A549 treated with AZD9567 at 1 μM for 4 hours (cell line): ENCODE results near the gene UGT1A3. TPM values are rescaled to one million over a fixed set of nuclear protein-coding genes. Genes with fewer than 3 reads are reported as not detected.

Experiments used
- total RNA-seq: library from RNA; stranded (reverse); fragments of 200-300 nt; extraction: Qiagen RNA extraction; gene quantifications from 5 replicates; pipeline ENCODE4 v1.2.3, GENCODE V29; 2022; ENCODE audit not compliant: insufficient read depth

UGT1A3 gene
- 0.06 to 0.13 TPM (median 0.08 TPM) in 3 of 5 replicates, not detected in the others for total RNA-seq

GRCh38 chr2:233728723-233729301 lies at the start of gene UGT1A3:
Gene UGT1A3 (plus strand): TSS chr2:233729042. CDS start chr2:233729127, 85 bp downstream.

GRCh38 chr2:233681521-233682099 lies 47.2 kb upstream of the UGT1A3 start, which contains the start of gene UGT1A7:
Gene UGT1A7 (plus strand): TSS chr2:233681901. CDS start chr2:233681938, 37 bp downstream.

GRCh38 chr2:233692648-233693047 lies 36.2 kb upstream of the UGT1A3 start, which contains the start of gene UGT1A6:
Gene UGT1A6 (plus strand): TSS chr2:233692890. CDS start chr2:233693005, 115 bp downstream.

GRCh38 chr2:233712611-233713261 lies 16.1 kb upstream of the UGT1A3 start, which contains the start of gene UGT1A5:
Gene UGT1A5 (plus strand): TSS chr2:233712907. CDS start chr2:233712992, 85 bp downstream.

GRCh38 chr2:233718552-233718951 lies 10.3 kb upstream of the UGT1A3 start, which contains the start of gene UGT1A4:
Gene UGT1A4 (plus strand): TSS chr2:233718736. CDS start chr2:233718821, 85 bp downstream.

GRCh38 chr2:233760043-233760442 lies 31.2 kb downstream of the UGT1A3 start, which contains the start of gene UGT1A1:
Gene UGT1A1 (plus strand): TSS chr2:233760270. CDS start chr2:233760288, 18 bp downstream.

GRCh38 chr2:233778030-233778429 lies 49.2 kb downstream of the UGT1A3 start, which contains the start of gene MROH2A:
Gene MROH2A (plus strand): TSS chr2:233778330. CDS start chr2:233779359, 1,029 bp downstream.

Other genes with a start within 250 kb of the UGT1A3 start
- gene USP40, start 162.3 kb upstream of the UGT1A3 start, total RNA-seq, result 21.9 to 22.7 TPM (median 22.1 TPM) in 5 replicates
- gene UGT1A8, start 111.4 kb upstream of the UGT1A3 start, total RNA-seq, result 0.08 to 1.9 TPM (median 0.10 TPM) in 3 of 5 replicates, not detected in the others
- gene UGT1A10, start 92.6 kb upstream of the UGT1A3 start, total RNA-seq, result 0.13 to 0.17 TPM in 2 of 5 replicates, not detected in the others
- 3.3 to 5.2 TPM (median 4.0 TPM) in 5 replicates for gene UGT1A9, start 57.1 kb upstream of the UGT1A3 start, total RNA-seq
- gene UGT1A7, start 47.1 kb upstream of the UGT1A3 start, total RNA-seq, result 2.8 to 6.2 TPM (median 3.3 TPM) in 5 replicates
- 0.52 to 1.2 TPM (median 1.2 TPM) in 4 of 5 replicates, not detected in the other for gene UGT1A6, start 36.2 kb upstream of the UGT1A3 start, total RNA-seq
- gene UGT1A5, start 16.1 kb upstream of the UGT1A3 start, total RNA-seq, result not detected in 5 replicates
- gene UGT1A4, start 10.3 kb upstream of the UGT1A3 start, total RNA-seq, result not detected in 5 replicates
- gene UGT1A1, start 31.2 kb downstream of the UGT1A3 start, total RNA-seq, result 0.82 to 0.99 TPM (median 0.93 TPM) in 4 of 5 replicates, not detected in the other
- 0.18 to 0.21 TPM (median 0.19 TPM) in 4 of 5 replicates, not detected in the other for gene MROH2A, start 49.3 kb downstream of the UGT1A3 start, total RNA-seq
- gene HJURP, start 125.5 kb downstream of the UGT1A3 start, total RNA-seq, result 56.2 to 79.4 TPM (median 58.4 TPM) in 5 replicates
- gene TRPM8, start 188.3 kb downstream of the UGT1A3 start, total RNA-seq, result 0.24 to 0.38 TPM (median 0.28 TPM) in 3 of 5 replicates, not detected in the others